GM18519 (cell line): ENCODE measurements around the gene MEX3D.

ENCODE experiments used
- ATAC-seq: cut with Tn5 transposase; IDR thresholded peaks from one replicate; pipeline ENCODE4 v1.9.1; 2021; ENCODE audit warnings: mild to moderate bottlenecking, moderate library complexity; ENCODE audit not compliant: unreplicated experiment, low FRiP score

MEX3D gene

DNA sequence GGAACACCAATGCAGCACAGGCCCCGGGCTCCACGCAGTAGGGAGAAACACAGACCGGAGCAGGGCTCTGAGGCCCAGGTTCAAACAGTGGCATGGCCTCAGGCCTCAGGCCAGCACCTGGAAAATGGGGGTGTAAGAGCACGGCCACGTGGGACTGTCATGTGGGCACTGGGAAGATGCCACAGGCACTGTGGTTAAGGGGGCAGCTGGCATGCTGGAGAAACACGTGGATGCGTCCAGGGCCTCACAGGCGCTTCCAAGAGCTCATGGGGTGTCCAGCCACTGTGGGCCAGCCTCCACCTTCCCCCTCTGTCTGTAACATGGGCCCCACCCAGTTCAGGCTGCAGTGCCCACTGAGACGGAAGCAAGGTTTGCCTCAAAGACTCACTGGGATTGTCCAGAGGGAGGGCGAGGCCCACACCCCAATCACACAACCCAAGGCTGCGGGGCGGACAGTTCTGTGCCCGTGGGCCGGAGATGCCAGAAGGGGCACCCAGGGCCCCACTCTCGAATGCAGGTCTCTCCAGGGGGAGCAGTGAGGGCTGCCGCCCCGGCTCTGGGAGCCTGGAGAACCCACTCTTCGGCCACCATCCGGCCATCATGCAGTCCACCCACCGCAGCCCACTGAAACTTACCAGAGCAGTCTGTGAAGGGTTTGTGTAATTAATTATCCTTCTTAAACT is 30.8 kb upstream of the MEX3D start:
- ATAC-seq, result no peak

GRCh38 chr19:1593501-1593772 is 25.3 kb upstream of the MEX3D start:
- ATAC-seq, result no peak

GRCh38 chr19:1592755-1593500 is 24.8 kb upstream of the MEX3D start, which contains the start of gene MBD3:
TSS of gene MBD3 (minus strand) at chr19:1592865. CDS start at chr19:1592631, 234 bp downstream.
- peak; percentile 46 for ATAC-seq

GRCh38 chr19:1592024-1592754 is 24.1 kb upstream of the MEX3D start:
- ATAC-seq, result peak; percentile 34

DNA sequence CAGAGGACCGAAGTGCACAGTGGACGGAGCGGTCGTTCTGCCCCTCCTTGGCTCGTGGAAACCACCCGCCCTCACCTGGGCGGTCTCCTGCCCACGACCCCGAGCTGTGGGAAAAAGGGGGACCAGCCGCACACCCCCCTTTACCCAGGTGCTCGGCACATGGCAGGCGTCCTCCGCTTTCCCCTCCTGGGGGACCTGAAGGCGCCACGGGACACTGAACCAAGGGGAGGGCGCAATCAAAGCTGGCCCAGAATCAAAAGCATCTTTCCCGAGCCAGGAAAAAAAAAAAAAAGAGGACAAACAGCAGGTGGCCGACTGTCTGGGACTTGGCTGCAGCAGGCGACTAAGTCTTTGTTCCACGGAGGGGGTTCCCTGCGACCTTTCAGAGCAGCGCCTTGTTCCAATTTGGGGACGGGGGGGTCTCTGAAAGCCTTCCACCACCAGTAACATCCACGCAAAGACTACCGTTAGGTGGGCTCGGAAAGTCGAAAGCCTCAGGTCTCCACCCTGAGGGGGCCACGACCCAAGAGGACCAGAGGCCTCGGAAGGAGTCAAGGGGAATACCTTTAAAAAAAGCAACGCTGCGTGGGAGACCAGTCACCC is 23.4 kb upstream of the MEX3D start:
- no peak for ATAC-seq

- no peak for ATAC-seq
Observed at GRCh38 chr19:1590641-1591397, 22.7 kb upstream of the MEX3D start.

GRCh38 chr19:1587872-1588271 is 19.7 kb upstream of the MEX3D start:
- ATAC-seq, result no peak

- ATAC-seq, result no peak
Observed at GRCh38 chr19:1585243-1585580, 17.1 kb upstream of the MEX3D start.

- no peak for ATAC-seq
Observed at GRCh38 chr19:1584500-1585242, 16.5 kb upstream of the MEX3D start.

- ATAC-seq, result no peak
Observed at GRCh38 chr19:1582201-1582600, 14.1 kb upstream of the MEX3D start.

DNA sequence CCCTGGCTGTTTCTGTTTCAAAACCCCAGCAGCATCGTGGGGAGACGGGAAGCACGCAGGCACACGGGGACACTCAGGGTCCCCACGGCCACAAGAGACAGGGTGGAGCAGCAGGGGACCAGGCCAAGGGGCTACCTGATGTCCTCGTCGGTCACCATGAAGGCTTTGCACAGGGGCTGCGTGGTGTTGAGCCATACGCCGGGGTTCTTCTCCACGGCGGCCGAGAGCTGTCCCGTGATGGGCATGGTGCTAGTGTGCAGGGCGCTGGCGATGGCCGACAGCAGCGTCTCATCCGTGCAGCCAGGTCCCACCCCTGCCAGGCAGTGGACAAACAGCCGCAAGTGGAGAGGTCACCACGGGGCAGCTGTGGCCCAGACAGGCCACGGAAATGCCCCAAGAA is 12.8 kb upstream of the MEX3D start:
- no peak for ATAC-seq

DNA sequence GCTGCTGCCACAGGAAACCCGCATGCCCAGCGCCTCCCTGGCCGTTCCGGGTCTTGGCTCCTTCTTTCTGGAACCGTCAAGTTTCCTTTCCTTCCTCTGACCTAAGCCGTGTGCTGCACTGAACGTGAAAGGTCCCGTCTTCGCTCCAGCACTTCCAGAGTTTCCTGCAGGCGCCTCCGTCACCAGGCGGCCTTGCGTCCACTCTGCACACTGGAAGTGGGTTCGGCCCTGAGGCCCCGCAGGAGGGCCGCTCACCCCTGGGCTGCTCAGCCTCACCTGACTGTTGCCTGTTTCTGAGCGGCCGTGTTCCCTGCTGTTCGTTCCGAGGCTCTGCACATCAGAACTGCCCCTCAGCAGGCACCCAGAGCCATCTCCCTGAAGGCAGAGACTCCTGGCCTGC is 12.3 kb upstream of the MEX3D start:
- ATAC-seq, result no peak

- no peak for ATAC-seq
Observed at GRCh38 chr19:1579222-1579621, 11.1 kb upstream of the MEX3D start.

DNA sequence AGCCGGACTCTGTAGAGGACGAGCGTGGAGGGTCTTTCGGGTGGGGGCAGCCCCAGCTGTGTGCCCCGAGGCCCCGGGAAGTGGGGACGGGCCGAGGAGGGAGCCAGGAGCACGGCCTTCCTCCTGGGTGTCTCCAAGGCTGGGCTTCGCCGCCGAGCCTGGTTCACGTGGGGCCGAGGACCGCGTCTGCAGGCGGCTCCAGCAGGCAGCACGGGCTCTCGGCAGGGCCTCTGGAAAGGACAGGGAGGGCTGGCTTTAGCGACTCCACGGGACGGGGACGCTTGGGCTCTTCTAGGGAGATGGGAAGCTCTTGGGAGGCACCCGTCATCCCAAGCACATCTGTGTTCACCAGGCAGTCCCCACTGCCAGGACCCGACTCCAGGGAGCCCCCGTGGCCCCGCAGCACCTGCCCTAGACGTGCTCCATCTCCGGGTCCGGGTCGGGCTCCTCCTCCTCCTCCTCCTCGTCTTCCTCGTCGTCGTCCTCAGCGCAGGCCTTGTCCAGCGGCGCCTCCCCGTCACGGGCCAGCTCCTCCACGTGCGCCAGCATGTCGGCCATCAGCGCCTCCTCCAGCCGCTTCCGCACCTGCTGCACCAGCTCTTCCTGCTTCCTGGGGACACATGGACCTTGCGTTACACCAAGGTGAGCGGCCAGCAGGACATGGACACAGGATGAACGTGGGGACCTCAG is 9.9 kb upstream of the MEX3D start:
- ATAC-seq, result no peak

GRCh38 chr19:1577090-1577928 is 9.2 kb upstream of the MEX3D start:
- no peak for ATAC-seq

DNA sequence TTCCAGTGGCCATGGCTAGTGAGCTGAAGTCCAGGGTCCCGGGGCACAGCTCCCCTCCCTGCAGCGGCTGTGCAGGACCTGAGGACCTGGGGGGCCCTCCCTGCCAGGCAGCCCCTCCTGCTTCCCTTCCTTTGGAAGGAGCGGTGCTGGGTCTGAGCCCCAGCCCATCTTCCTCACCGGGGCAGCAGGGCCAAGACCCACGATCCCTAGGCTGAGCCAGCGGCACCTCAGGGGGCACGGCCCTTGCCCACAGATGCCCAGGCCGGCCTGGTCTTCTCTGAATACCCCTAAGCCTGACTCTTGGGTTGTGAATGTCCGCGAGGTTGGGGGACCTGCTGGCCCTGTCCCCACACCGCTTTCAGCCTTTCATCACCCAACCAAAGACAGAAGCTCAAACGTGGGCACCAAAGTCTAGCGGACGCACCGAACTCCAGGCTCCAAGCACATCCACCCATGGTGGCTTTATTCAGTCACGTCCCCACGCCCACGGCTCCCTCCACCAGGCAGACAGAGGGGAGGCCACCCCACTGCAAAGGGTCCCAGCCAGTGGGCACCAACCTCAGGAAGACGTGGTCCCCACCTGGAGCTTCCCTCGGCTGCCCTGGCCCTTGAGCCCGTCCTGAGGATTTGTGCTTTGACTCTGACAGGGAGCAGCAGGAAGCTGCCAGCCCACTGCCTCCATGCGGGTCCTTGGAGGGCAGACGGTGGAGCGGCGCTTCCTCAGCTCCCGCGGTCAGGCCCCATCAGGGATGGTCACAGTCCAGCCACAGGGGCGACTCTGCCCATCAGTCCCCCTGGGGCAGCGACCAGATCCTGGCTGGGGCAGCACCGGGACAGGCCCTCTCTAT is 8.3 kb upstream of the MEX3D start:
- no peak for ATAC-seq

- no peak for ATAC-seq
Observed at GRCh38 chr19:1575323-1576241, 7.5 kb upstream of the MEX3D start.
